MM.1S (cell line): ENCODE measurements around the gene SUSD4.

Experiments
- DNase-seq: peaks from one replicate; pipeline ENCODE4 v3.0.0-alpha.2; 2015
- H2AFZ ChIP-seq: fragments of 300-600 bp; sonication (generic); 2 replicates; pipeline ENCODE4 v1.6.0; 2016; ENCODE audit warnings: antibody characterized with exemption, low read length
- H3F3A ChIP-seq: fragments of 300-600 bp; sonication (generic); 2 replicates; pipeline ENCODE4 v1.6.1; 2016; ENCODE audit warnings: mild to moderate bottlenecking, antibody characterized with exemption, low read length, moderate library complexity, mixed read lengths; ENCODE audit not compliant: insufficient read depth
- H3K27ac ChIP-seq: fragments of 300-600 bp; sonication (generic); 2 replicates; pipeline ENCODE4 v1.5.1; 2016; ENCODE audit warnings: mild to moderate bottlenecking, low read length
- H3K27me3 ChIP-seq: fragments of 300-600 bp; sonication (generic); replicated peaks from 2 replicates; pipeline ENCODE4 v1.6.0; 2016; ENCODE audit warnings: low read length; ENCODE audit not compliant: insufficient read depth
- H3K36me3 ChIP-seq: fragments of 300-600 bp; sonication (generic); replicated peaks from 2 replicates; pipeline ENCODE4 v1.6.1; 2016; ENCODE audit warnings: mild to moderate bottlenecking, low read length, mixed read lengths; ENCODE audit not compliant: insufficient read depth
- H3K4me1 ChIP-seq: fragments of 300-600 bp; sonication (generic); 2 replicates; pipeline ENCODE4 v1.6.1; 2016; ENCODE audit warnings: low read length, mixed read lengths
- H3K4me2 ChIP-seq: fragments of 300-600 bp; sonication (generic); 2 replicates; pipeline ENCODE4 v1.6.0; 2016; ENCODE audit warnings: low read depth, low read length
- H3K4me3 ChIP-seq: fragments of 300-600 bp; sonication (generic); 2 replicates; pipeline ENCODE4 v1.5.1; 2016; ENCODE audit warnings: low read length, mixed read lengths
- H3K79me2 ChIP-seq: fragments of 300-600 bp; sonication (generic); 2 replicates; pipeline ENCODE4 v1.6.1; 2016; ENCODE audit warnings: mixed run types, low read length, mixed read lengths
- H3K9ac ChIP-seq: fragments of 300-600 bp; sonication (generic); 2 replicates; pipeline ENCODE4 v1.6.1; 2016; ENCODE audit warnings: low read length, mixed read lengths
- H3K9me2 ChIP-seq: fragments of 300-600 bp; sonication (generic); replicated peaks from 2 replicates; pipeline ENCODE4 v1.6.1; 2016; ENCODE audit warnings: mild to moderate bottlenecking, low read length, mixed read lengths; ENCODE audit not compliant: insufficient read depth
- H3K9me3 ChIP-seq: fragments of 300-600 bp; sonication (generic); replicated peaks from 2 replicates; pipeline ENCODE4 v1.6.1; 2016; ENCODE audit warnings: mild to moderate bottlenecking, low read length, mixed read lengths; ENCODE audit not compliant: insufficient read depth
- H4K20me1 ChIP-seq: fragments of 300-600 bp; sonication (generic); 2 replicates; pipeline ENCODE4 v1.6.1; 2016; ENCODE audit warnings: mild to moderate bottlenecking, low read length, moderate library complexity, mixed read lengths; ENCODE audit not compliant: insufficient read depth
- EZH2 ChIP-seq: fragments of 300-600 bp; sonication (generic); optimal IDR thresholded peaks from 2 replicates; pipeline ENCODE3; 2017; ENCODE audit warnings: low read depth, mild to moderate bottlenecking, antibody characterized with exemption, low read length, mixed read lengths
- EZH2phosphoT487 ChIP-seq: fragments of 300-600 bp; sonication (generic); IDR thresholded peaks from 2 replicates; pipeline ENCODE4 v1.6.1; 2018; ENCODE audit warnings: antibody characterized with exemption, low read length
- TF ChIP-seq, protein P1 (sequence below): fragments of 300-600 bp; sonication (generic); IDR thresholded peaks from 2 replicates; pipeline ENCODE4 v1.5.1; 2016; ENCODE audit warnings: antibody characterized with exemption, low read length, mixed read lengths

Gene SUSD4

DNA sequence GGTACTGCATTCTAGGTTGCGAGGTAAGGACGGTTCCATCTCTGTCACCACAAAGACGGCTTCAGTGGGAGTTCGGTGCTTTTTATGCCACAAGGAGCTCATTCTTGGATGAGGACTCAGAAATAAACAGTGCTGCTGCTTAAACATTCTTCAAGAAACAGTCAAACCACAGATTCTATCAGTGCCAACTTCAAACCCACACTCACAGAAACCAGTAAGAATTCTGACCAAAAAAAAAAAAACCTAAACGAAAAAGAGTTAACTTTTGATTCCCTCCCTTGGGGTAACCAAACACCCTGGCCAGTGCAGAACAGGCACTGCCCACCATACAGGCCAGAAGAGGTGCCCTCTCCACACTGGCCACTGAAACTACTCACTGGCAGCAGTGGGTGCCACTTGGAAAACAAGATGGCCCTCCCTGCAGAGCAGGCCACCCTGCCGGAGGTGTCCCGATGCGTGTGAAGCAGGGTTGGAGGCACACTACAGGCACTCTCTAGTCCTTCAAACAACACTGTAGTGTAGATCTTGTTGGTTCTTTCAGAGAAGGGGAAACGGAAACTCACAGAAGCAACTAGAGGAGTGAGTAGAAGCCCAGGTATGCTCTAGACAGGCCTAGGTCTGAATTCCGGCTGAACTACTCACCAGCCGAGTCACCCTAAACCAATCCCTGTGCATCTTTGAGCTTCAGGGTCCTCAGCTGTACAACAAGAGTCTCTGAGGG lies 133.7 kb downstream of the SUSD4 start:
- no peak overlapping the region for H3K27ac ChIP-seq
- no peaks in the 10 kb centered on the region for H3K9me2 ChIP-seq
- H3K4me3 ChIP-seq, result no peak overlapping the region
- no peaks in the 10 kb centered on the region for H3K79me2 ChIP-seq
- H4K20me1 ChIP-seq, result no peaks in the 10 kb centered on the region
- no peaks in the 10 kb centered on the region for H3K36me3 ChIP-seq
- H3K4me2 ChIP-seq, result no peak overlapping the region
- no peaks in the 10 kb centered on the region for H3K27me3 ChIP-seq
- TF ChIP-seq EZH2phosphoT487, result no peak
- no peak for TF ChIP-seq EZH2
- TF ChIP-seq, protein P1, sequence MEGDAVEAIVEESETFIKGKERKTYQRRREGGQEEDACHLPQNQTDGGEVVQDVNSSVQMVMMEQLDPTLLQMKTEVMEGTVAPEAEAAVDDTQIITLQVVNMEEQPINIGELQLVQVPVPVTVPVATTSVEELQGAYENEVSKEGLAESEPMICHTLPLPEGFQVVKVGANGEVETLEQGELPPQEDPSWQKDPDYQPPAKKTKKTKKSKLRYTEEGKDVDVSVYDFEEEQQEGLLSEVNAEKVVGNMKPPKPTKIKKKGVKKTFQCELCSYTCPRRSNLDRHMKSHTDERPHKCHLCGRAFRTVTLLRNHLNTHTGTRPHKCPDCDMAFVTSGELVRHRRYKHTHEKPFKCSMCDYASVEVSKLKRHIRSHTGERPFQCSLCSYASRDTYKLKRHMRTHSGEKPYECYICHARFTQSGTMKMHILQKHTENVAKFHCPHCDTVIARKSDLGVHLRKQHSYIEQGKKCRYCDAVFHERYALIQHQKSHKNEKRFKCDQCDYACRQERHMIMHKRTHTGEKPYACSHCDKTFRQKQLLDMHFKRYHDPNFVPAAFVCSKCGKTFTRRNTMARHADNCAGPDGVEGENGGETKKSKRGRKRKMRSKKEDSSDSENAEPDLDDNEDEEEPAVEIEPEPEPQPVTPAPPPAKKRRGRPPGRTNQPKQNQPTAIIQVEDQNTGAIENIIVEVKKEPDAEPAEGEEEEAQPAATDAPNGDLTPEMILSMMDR, result no peak
- H2AFZ ChIP-seq, result no peak overlapping the region
- no peaks in the 10 kb centered on the region for H3F3A ChIP-seq
- no peak overlapping the region for H3K9ac ChIP-seq
- no peak for DNase-seq
- no peaks in the 10 kb centered on the region for H3K4me1 ChIP-seq
- H3K9me3 ChIP-seq, result no peaks in the 10 kb centered on the region

DNA sequence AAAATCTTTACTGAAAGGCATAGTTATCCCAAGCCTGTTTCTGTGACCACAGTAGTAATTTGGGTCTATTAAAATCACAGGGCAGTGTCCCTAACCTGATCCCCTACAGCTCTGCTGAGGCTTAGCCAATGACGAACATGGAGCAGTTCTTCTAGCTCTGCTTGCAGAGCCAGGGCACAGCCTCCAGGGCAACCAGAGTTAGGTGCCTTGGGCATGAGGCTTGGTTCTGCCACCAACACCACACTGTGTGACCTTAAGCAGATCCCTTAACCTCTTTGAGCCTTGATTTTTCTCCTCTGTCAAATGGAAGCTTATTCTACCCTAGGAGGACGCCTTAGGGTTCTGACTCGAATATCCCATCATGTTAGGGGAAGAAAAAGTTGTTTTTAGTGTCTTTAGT lies 134.2 kb downstream of the SUSD4 start:
- no peak for TF ChIP-seq EZH2
- no peak for TF ChIP-seq EZH2phosphoT487
- TF ChIP-seq, protein P1, result no peak
- no peaks in the 10 kb centered on the region for H3K4me1 ChIP-seq
- H3K4me3 ChIP-seq, result no peak overlapping the region
- H3K36me3 ChIP-seq, result no peaks in the 10 kb centered on the region
- no peak for DNase-seq
- H3K9me3 ChIP-seq, result no peaks in the 10 kb centered on the region
- H3F3A ChIP-seq, result no peaks in the 10 kb centered on the region
- no peaks in the 10 kb centered on the region for H4K20me1 ChIP-seq
- H3K79me2 ChIP-seq, result no peaks in the 10 kb centered on the region
- no peak overlapping the region for H3K9ac ChIP-seq
- no peaks in the 10 kb centered on the region for H3K27me3 ChIP-seq
- no peak overlapping the region for H2AFZ ChIP-seq
- H3K27ac ChIP-seq, result no peak overlapping the region
- no peak overlapping the region for H3K4me2 ChIP-seq
- H3K9me2 ChIP-seq, result no peaks in the 10 kb centered on the region

DNA sequence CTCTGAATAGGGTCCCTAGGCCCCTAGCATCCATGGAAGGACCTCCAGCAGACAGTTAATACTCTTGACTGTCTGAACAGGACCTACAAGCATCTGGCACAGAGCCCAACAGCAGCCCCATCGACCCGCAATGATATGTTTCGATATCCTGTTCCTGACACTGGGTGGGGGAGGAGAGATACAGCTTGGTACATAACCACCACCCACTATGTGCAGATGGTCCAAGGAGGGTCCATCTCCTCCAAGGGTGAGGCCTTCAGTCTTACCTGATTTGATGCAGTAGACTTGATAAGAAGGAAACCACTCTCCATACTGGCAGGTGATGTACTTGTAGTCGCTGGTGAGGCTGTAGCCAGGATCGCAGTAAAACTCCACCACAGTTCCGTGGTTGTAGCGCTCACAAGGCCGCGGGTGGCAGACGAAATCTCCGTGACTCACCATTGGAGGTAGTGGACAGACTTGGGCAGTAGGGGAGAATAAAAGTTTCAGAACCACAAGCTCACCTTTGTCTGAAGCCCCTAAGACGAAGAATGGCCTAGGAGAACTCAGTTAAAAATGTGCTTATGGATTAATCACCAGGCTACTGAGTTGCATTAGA lies 134.9 kb downstream of the SUSD4 start:
- Histone ChIP-seq H3K4me3 (no peak overlapping the region), H3K36me3 (no peaks in the 10 kb centered on the region), H3K9me3 (no peaks in the 10 kb centered on the region), H3K27me3 (no peaks in the 10 kb centered on the region), H3K4me2 (no peak overlapping the region), H3F3A (no peaks in the 10 kb centered on the region), H3K9me2 (no peaks in the 10 kb centered on the region), H3K79me2 (no peaks in the 10 kb centered on the region), H3K4me1 (no peaks in the 10 kb centered on the region), H2AFZ (no peak overlapping the region), H4K20me1 (no peaks in the 10 kb centered on the region), H3K27ac (no peak overlapping the region), H3K9ac (no peak overlapping the region)
- DNase-seq, result no peak
- TF ChIP-seq, protein P1, result no peak
- no peak for TF ChIP-seq EZH2
- no peak for TF ChIP-seq EZH2phosphoT487
